SW480 (cell line): ENCODE results near the gene TC2N.
"Not testable (repeated sequence)": the region's sequence is repeated elsewhere in the genome, so short reads cannot be mapped to it uniquely, and the experiment has no call there.

Source experiments
- DNase-seq: peaks from one replicate; pipeline ENCODE4 v3.0.0-alpha.2; 2016; ENCODE audit warnings: low spot score

TC2N gene

GRCh38 chr14:91869556-91869955 lies 2.2 kb upstream of the TC2N start:
- DNase-seq = no peak

GRCh38 chr14:91866511-91867295 lies 633 bp downstream of the TC2N start:
- DNase-seq = no peak

- DNase-seq = no peak
Measured at GRCh38 chr14:91866061-91866460, 1.3 kb downstream of the TC2N start.

- DNase-seq = no peak
Measured at GRCh38 chr14:91862417-91862816, 4.9 kb downstream of the TC2N start.

GRCh38 chr14:91861091-91861490 lies 6.2 kb downstream of the TC2N start:
- DNase-seq = no peak

- DNase-seq = no peak
Measured at GRCh38 chr14:91860238-91860637, 7.1 kb downstream of the TC2N start.

- peak; percentile 83 for DNase-seq
Measured at GRCh38 chr14:91858536-91859275, 8.6 kb downstream of the TC2N start.

GRCh38 chr14:91857614-91858013 lies 9.7 kb downstream of the TC2N start:
- no peak for DNase-seq

GRCh38 chr14:91854327-91854934 lies 12.9 kb downstream of the TC2N start:
- DNase-seq = no peak

GRCh38 chr14:91851563-91851962 lies 15.8 kb downstream of the TC2N start:
- no peak for DNase-seq

- DNase-seq = no peak
Measured at GRCh38 chr14:91848504-91849001, 18.8 kb downstream of the TC2N start.

- no peak for DNase-seq
Measured at GRCh38 chr14:91847693-91848092, 19.6 kb downstream of the TC2N start.

- DNase-seq = no peak
Measured at GRCh38 chr14:91845652-91846051, 21.7 kb downstream of the TC2N start.

GRCh38 chr14:91845056-91845455 lies 22.3 kb downstream of the TC2N start:
- DNase-seq = not testable (repeated sequence)

GRCh38 chr14:91844029-91844428 lies 23.3 kb downstream of the TC2N start:
- DNase-seq = no peak

GRCh38 chr14:91843437-91843836 lies 23.9 kb downstream of the TC2N start:
- no peak for DNase-seq

GRCh38 chr14:91841065-91841464 lies 26.3 kb downstream of the TC2N start:
- DNase-seq = no peak

GRCh38 chr14:91839749-91840148 lies 27.6 kb downstream of the TC2N start:
- DNase-seq = peak; percentile 16

- DNase-seq = no peak
Measured at GRCh38 chr14:91837076-91837475, 30.3 kb downstream of the TC2N start.

- DNase-seq = peak; percentile 86
Measured at GRCh38 chr14:91835920-91836843, 31.2 kb downstream of the TC2N start.

- DNase-seq = peak; percentile 47
Measured at GRCh38 chr14:91835197-91835919, 32.0 kb downstream of the TC2N start.
